HepG2 (cell line): ENCODE data around the gene ATP2B3. TPM values are rescaled to one million over a fixed set of nuclear protein-coding genes. Genes with fewer than 3 reads are reported as not detected.
A peak's percentile ranks its signal among the peaks of the same experiment; 100 is the strongest.

Experiments
- ATF3 ChIP-seq: sonication (generic); formaldehyde crosslinking; IDR thresholded peaks from 2 replicates; pipeline ENCODE4 v1.4.0; 2020; ENCODE audit warnings: missing genetic modification reagents
- ESRRA ChIP-seq: sonication (generic); formaldehyde crosslinking; IDR thresholded peaks from 2 replicates; pipeline ENCODE4 v1.5.1; 2020; ENCODE audit warnings: mild to moderate bottlenecking, low read depth, missing genetic modification reagents
- FOXA3 ChIP-seq: IDR thresholded peaks from 2 replicates; pipeline ENCODE4 v1.6.1; 2016; ENCODE audit warnings: missing genetic modification reagents, missing compliant biosample characterization
- GZF1 ChIP-seq: sonication (generic); formaldehyde crosslinking; IDR thresholded peaks from 2 replicates; pipeline ENCODE4 v1.5.1; 2020; ENCODE audit warnings: mild to moderate bottlenecking, missing genetic modification reagents
- HMG20A ChIP-seq: IDR thresholded peaks from 2 replicates; pipeline ENCODE4 v1.6.1; 2016; ENCODE audit warnings: borderline replicate concordance
- HMG20B ChIP-seq: conservative IDR thresholded peaks from 2 replicates; pipeline ENCODE4 v1.6.1; 2016; ENCODE audit warnings: missing genetic modification reagents, missing compliant biosample characterization
- MAZ ChIP-seq, 2 experiments: sonication (generic) in 1 of 2; formaldehyde crosslinking in 1 of 2; IDR thresholded peaks; 2 replicates each; pipeline versions ENCODE4 v1.5.0 to v1.6.1; 2012 to 2020; ENCODE audit warnings: low read depth in 2 of 2, mild to moderate bottlenecking in 2 of 2, borderline replicate concordance in 1 of 2, improper control_type of control experiment in 1 of 2, low read length in 1 of 2, missing genetic modification reagents in 1 of 2, moderate library complexity in 1 of 2
- MEIS1 ChIP-seq: sonication (generic); formaldehyde crosslinking; IDR thresholded peaks from 2 replicates; pipeline ENCODE4 v1.9.0; 2021; ENCODE audit warnings: mild to moderate bottlenecking, missing genetic modification reagents, moderate library complexity, borderline replicate concordance
- RARG ChIP-seq: sonication (generic); formaldehyde crosslinking; IDR thresholded peaks from 2 replicates; pipeline ENCODE4 v1.4.0; 2020; ENCODE audit warnings: low read depth, mild to moderate bottlenecking, missing genetic modification reagents
- RNF219 ChIP-seq: sonication (generic); formaldehyde crosslinking; IDR thresholded peaks from 2 replicates; pipeline ENCODE4 v1.5.0; 2020; ENCODE audit warnings: mild to moderate bottlenecking, missing genetic modification reagents
- RXRB ChIP-seq: IDR thresholded peaks from 2 replicates; pipeline ENCODE4 v1.6.1; 2016; ENCODE audit warnings: borderline replicate concordance, missing genetic modification reagents, missing compliant biosample characterization
- SP140L ChIP-seq: sonication (generic); formaldehyde crosslinking; IDR thresholded peaks from 2 replicates; pipeline ENCODE4 v1.4.0; 2020; ENCODE audit warnings: missing genetic modification reagents, borderline replicate concordance
- TEAD3 ChIP-seq: optimal IDR thresholded peaks from 2 replicates; pipeline ENCODE3; 2016; ENCODE audit warnings: borderline replicate concordance
- ZBTB7A ChIP-seq: sonication (generic); formaldehyde crosslinking; IDR thresholded peaks from 2 replicates; pipeline ENCODE4 v1.8.0; 2022; ENCODE audit warnings: mild to moderate bottlenecking, missing genetic modification reagents
- ZFY ChIP-seq: sonication (generic); formaldehyde crosslinking; IDR thresholded peaks from 2 replicates; pipeline ENCODE4 v1.4.0; 2020; ENCODE audit warnings: missing genetic modification reagents
- ZNF329 ChIP-seq: sonication (generic); formaldehyde crosslinking; IDR thresholded peaks from 2 replicates; pipeline ENCODE4 v1.9.0; 2021; ENCODE audit warnings: low read depth, mild to moderate bottlenecking, missing genetic modification reagents
- ZNF552 ChIP-seq: sonication (generic); formaldehyde crosslinking; IDR thresholded peaks from 2 replicates; pipeline ENCODE4 v1.9.0; 2022; ENCODE audit warnings: missing genetic modification reagents, mild to moderate bottlenecking, borderline replicate concordance
- ZNF678 ChIP-seq: sonication (generic); formaldehyde crosslinking; IDR thresholded peaks from 2 replicates; pipeline ENCODE4 v1.4.0; 2020; ENCODE audit warnings: mild to moderate bottlenecking, missing genetic modification reagents
- ZNF879 ChIP-seq: sonication (generic); formaldehyde crosslinking; IDR thresholded peaks from 2 replicates; pipeline ENCODE4 v1.8.1; 2023; ENCODE audit warnings: missing genetic modification reagents
- polyA plus RNA-seq, 8 experiments: library from polyadenylated mRNA; depleted of rRNA in 3 of 8; stranded (reverse) in 7 of 8; unstranded in 1 of 8; fragments of >200 nt; fragmentation: Illumina TruSeq in 4 of 8; extraction: Trizol in 4 of 8; gene quantifications; 2 replicates each; pipeline versions ENCODE4 v1.2.1 to v1.2.3, GENCODE V29; 2011 to 2016; ENCODE audit warnings: low read depth in 4 of 8, missing spikeins in 1 of 8, mixed read lengths in 1 of 8; ENCODE audit not compliant: insufficient read depth in 1 of 8
- total RNA-seq, 5 experiments: library from RNA; depleted of rRNA; stranded (reverse); fragments of >200 nt; fragmentation: Illumina TruSeq; extraction: Trizol; gene quantifications; 2 replicates each; pipeline ENCODE4 v1.2.3, GENCODE V29; 2016; ENCODE audit warnings: low read depth in 1 of 5
- TF ChIP-seq, protein P1 (sequence below): sonication (generic); formaldehyde crosslinking; IDR thresholded peaks from 2 replicates; pipeline ENCODE4 v1.5.1; 2020; ENCODE audit warnings: missing genetic modification reagents, mild to moderate bottlenecking, borderline replicate concordance
- TF ChIP-seq, protein P2 (sequence below): IDR thresholded peaks from 2 replicates; pipeline ENCODE4 v1.6.1; 2016

Gene ATP2B3
- total and polyA plus RNA-seq, 2 of the 13 experiments (the other 11 are each of a cell fraction or from before 2014, with no cell fraction given): not detected

DNA sequence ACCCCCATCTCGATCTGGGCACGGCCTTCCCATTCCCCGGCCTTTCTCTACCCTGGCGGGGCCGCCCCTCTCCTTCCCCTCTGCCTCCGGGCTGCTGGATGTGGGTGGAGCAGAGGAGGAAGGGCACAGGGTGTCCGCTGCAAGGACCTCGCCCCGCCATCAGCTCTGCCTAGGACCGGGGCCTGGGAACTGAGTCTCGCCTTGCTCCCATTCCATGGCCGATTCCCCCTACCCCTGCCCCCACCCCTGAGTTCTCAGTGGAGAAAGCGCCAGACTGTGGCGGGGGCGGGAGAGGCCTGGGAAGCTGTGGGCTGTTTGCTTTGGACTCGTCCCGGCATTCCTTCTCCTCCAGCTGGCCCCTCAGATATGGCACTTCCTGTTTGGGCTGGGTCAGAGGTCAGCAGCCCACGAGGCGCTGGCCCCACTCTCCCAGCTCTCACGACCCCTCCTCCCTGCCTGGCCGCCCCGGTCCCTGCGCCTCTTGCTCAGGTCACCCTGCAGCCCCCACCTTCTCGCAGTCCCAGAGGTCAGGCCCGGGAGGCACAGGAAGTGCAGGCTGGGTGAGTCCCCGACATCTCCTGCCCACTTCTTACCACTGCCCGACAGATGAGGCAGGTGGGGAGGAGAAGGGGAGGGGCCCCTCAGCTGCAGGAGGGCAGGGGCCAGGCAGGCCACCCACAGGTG lies 29.1 kb upstream of the ATP2B3 start (continued):
- TF ChIP-seq MAZ (IDR thresholded peaks at IDR 0.05; ENCODE audit: borderline replicate concordance, low read depth, low read length): no peak
- TF ChIP-seq MAZ (CRISPR knock-in tag; IDR thresholded peaks at IDR 0.05; ENCODE audit: low read depth): peak; percentile 66; the same call in 1 of the 2 replicates
- TF ChIP-seq, protein P1, sequence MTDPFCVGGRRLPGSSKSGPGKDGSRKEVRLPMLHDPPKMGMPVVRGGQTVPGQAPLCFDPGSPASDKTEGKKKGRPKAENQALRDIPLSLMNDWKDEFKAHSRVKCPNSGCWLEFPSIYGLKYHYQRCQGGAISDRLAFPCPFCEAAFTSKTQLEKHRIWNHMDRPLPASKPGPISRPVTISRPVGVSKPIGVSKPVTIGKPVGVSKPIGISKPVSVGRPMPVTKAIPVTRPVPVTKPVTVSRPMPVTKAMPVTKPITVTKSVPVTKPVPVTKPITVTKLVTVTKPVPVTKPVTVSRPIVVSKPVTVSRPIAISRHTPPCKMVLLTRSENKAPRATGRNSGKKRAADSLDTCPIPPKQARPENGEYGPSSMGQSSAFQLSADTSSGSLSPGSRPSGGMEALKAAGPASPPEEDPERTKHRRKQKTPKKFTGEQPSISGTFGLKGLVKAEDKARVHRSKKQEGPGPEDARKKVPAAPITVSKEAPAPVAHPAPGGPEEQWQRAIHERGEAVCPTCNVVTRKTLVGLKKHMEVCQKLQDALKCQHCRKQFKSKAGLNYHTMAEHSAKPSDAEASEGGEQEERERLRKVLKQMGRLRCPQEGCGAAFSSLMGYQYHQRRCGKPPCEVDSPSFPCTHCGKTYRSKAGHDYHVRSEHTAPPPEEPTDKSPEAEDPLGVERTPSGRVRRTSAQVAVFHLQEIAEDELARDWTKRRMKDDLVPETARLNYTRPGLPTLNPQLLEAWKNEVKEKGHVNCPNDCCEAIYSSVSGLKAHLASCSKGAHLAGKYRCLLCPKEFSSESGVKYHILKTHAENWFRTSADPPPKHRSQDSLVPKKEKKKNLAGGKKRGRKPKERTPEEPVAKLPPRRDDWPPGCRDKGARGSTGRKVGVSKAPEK: no peak
- TF ChIP-seq ZNF879: no peak
- no peak for TF ChIP-seq MEIS1 (CRISPR knock-in tag)
- no peak for TF ChIP-seq RNF219 (CRISPR knock-in tag)
- TF ChIP-seq ZNF329 (CRISPR knock-in tag): no peak
- TF ChIP-seq ZFY (CRISPR knock-in tag): peak; percentile 33
- TF ChIP-seq HMG20B (CRISPR knock-in tag): peak; percentile 56; the same call in 1 of the 2 replicates
- TF ChIP-seq ESRRA (CRISPR knock-in tag): peak; percentile 66; the same call in 1 of the 2 replicates
- peak; percentile 50; the same call in 1 of the 2 replicates for TF ChIP-seq ZBTB7A (CRISPR knock-in tag)
- no peak for TF ChIP-seq GZF1 (CRISPR knock-in tag)
- no peak for TF ChIP-seq ATF3
- TF ChIP-seq FOXA3 (CRISPR knock-in tag): peak; percentile 52; the same call in 1 of the 2 replicates
- no peak for TF ChIP-seq SP140L (CRISPR knock-in tag)
- peak; percentile 65; the same call in 1 of the 2 replicates for TF ChIP-seq RXRB
- TF ChIP-seq ZNF552 (CRISPR knock-in tag): no peak
- no peak for TF ChIP-seq ZNF678 (CRISPR knock-in tag)
- TF ChIP-seq, protein P2, sequence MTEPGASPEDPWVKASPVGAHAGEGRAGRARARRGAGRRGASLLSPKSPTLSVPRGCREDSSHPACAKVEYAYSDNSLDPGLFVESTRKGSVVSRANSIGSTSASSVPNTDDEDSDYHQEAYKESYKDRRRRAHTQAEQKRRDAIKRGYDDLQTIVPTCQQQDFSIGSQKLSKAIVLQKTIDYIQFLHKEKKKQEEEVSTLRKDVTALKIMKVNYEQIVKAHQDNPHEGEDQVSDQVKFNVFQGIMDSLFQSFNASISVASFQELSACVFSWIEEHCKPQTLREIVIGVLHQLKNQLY (CRISPR knock-in tag): peak; percentile 46; the same call in 1 of the 2 replicates
- peak; percentile 71 for TF ChIP-seq TEAD3 (CRISPR knock-in tag)
- peak; percentile 21; the same call in 1 of the 2 replicates for TF ChIP-seq HMG20A
- TF ChIP-seq RARG (CRISPR knock-in tag): no peak
